ENCODE results near the gene EIF4A2.

Gene EIF4A2

DNA sequence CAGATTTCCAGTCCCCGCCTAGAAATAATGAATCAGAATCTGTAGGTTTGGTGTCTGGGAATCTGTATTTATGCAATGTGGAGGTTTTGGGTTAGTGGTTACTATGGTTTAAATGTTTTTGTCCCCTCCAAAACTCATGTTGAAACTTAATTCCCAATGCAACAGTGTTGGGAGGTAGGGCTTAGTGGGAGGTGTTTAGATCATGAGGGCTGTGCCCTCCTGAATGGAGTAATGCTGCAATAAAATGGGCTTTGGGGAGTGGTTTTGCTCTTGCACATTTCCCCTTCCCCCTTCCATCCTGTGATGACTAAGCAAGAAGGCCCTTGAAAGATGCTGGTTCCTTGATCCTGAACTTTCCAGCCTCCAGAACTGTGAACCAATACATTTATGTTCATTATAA lies 32.1 kb downstream of the EIF4A2 start:
- H3K9me3 ChIP-seq (ENCODE audit: control insufficient read depth, insufficient read depth, low read length), result no peaks in the 10 kb centered on the region
- no peak overlapping the region for H3K27ac ChIP-seq (ENCODE audit: low read depth, low read length)
- no peaks in the 10 kb centered on the region for H3K4me1 ChIP-seq (ENCODE audit: control insufficient read depth, low read length)
- no peaks in the 10 kb centered on the region for H3K79me2 ChIP-seq (ENCODE audit: control insufficient read depth, low read length)
- H3F3A ChIP-seq (ENCODE audit: control insufficient read depth, insufficient read depth), result no peaks in the 10 kb centered on the region
- H3K4me3 ChIP-seq (ENCODE audit: low read length), result no peak overlapping the region
- H3K9me2 ChIP-seq (replicated peaks; ENCODE audit: control insufficient read depth, low read length), result no peaks in the 10 kb centered on the region
- TF ChIP-seq EZH2phosphoT487 (IDR thresholded peaks at IDR 0.05; ENCODE audit: borderline replicate concordance, low read length), result no peak
- TF ChIP-seq, protein P1, sequence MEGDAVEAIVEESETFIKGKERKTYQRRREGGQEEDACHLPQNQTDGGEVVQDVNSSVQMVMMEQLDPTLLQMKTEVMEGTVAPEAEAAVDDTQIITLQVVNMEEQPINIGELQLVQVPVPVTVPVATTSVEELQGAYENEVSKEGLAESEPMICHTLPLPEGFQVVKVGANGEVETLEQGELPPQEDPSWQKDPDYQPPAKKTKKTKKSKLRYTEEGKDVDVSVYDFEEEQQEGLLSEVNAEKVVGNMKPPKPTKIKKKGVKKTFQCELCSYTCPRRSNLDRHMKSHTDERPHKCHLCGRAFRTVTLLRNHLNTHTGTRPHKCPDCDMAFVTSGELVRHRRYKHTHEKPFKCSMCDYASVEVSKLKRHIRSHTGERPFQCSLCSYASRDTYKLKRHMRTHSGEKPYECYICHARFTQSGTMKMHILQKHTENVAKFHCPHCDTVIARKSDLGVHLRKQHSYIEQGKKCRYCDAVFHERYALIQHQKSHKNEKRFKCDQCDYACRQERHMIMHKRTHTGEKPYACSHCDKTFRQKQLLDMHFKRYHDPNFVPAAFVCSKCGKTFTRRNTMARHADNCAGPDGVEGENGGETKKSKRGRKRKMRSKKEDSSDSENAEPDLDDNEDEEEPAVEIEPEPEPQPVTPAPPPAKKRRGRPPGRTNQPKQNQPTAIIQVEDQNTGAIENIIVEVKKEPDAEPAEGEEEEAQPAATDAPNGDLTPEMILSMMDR (IDR thresholded peaks at IDR 0.05; ENCODE audit: low read depth, low read length, poor library complexity, severe bottlenecking), result no peak
- H3K4me2 ChIP-seq (ENCODE audit: low read length), result no peak overlapping the region
- H4K20me1 ChIP-seq (ENCODE audit: control insufficient read depth, insufficient read depth, low read depth, low read length), result no peaks in the 10 kb centered on the region
- no peaks in the 10 kb centered on the region for H3K27me3 ChIP-seq (ENCODE audit: control insufficient read depth, low read length)
- no peaks in the 10 kb centered on the region for H3K36me3 ChIP-seq (ENCODE audit: control insufficient read depth, low read length)

DNA sequence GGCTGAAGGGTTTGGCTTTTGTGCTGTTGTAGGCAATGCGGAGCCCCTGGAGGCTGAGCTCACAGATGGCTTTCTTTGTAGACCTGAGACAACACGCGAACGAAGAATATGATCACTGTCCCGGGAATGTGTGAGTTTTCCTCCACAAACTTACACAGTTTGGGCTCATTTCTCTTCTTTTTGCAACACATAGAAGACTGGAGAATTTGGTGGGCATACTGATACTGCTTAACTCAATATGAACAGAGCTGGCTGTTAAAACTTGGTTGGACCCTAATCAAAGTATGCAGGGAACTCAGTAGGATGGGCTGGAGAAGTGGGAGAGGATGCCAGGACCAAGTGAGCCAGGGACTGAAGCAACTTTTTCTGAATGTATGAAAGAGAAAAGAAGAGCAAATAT lies 35.1 kb downstream of the EIF4A2 start:
- Histone ChIP-seq H3K4me1 (ENCODE audit: control insufficient read depth, low read length) (peaks cover 7% of the 10 kb centered on the region), H3K79me2 (ENCODE audit: control insufficient read depth, low read length) (no peaks in the 10 kb centered on the region), H3K27me3 (ENCODE audit: control insufficient read depth, low read length) (no peaks in the 10 kb centered on the region), H3K9me3 (ENCODE audit: control insufficient read depth, insufficient read depth, low read length) (no peaks in the 10 kb centered on the region), H3F3A (ENCODE audit: control insufficient read depth, insufficient read depth) (peaks cover 3% of the 10 kb centered on the region; the same call in 1 of the 2 replicates), H4K20me1 (ENCODE audit: control insufficient read depth, insufficient read depth, low read depth, low read length) (no peaks in the 10 kb centered on the region), H3K9me2 (replicated peaks; ENCODE audit: control insufficient read depth, low read length) (no peaks in the 10 kb centered on the region), H3K4me2 (ENCODE audit: low read length) (no peak overlapping the region), H3K27ac (ENCODE audit: low read depth, low read length) (no peak overlapping the region), H3K36me3 (ENCODE audit: control insufficient read depth, low read length) (no peaks in the 10 kb centered on the region), H3K4me3 (ENCODE audit: low read length) (no peak overlapping the region)
- TF ChIP-seq EZH2phosphoT487 (IDR thresholded peaks at IDR 0.05; ENCODE audit: borderline replicate concordance, low read length), result no peak
- TF ChIP-seq, protein P1 (IDR thresholded peaks at IDR 0.05; ENCODE audit: low read depth, low read length, poor library complexity, severe bottlenecking), result no peak

DNA sequence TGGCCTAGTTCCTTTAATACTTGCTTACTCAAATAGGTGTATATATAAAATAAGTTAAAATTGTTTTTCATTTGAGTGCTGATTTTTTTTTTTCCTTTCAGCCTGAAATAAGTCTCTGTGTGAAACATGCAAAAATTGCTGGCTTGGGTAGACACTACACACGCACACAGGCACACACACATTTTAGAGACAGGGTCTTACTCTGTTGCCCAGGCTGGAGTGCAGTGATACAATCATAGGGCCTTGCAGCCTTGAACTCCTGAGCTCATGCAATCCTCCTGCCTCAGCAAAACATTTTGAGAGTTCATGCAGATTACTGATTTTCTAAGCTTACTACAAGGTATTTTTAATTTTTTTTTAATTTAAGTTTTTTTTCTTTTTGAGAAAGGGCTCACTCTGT lies 35.6 kb downstream of the EIF4A2 start:
- Histone ChIP-seq H3F3A (ENCODE audit: control insufficient read depth, insufficient read depth) (peaks cover 6% of the 10 kb centered on the region; the same call in 1 of the 2 replicates), H3K79me2 (ENCODE audit: control insufficient read depth, low read length) (no peaks in the 10 kb centered on the region), H3K27me3 (ENCODE audit: control insufficient read depth, low read length) (no peaks in the 10 kb centered on the region), H3K9me2 (replicated peaks; ENCODE audit: control insufficient read depth, low read length) (no peaks in the 10 kb centered on the region), H3K27ac (ENCODE audit: low read depth, low read length) (no peak overlapping the region), H3K4me2 (ENCODE audit: low read length) (no peak overlapping the region), H3K4me1 (ENCODE audit: control insufficient read depth, low read length) (peaks cover 7% of the 10 kb centered on the region), H4K20me1 (ENCODE audit: control insufficient read depth, insufficient read depth, low read depth, low read length) (no peaks in the 10 kb centered on the region), H3K9me3 (ENCODE audit: control insufficient read depth, insufficient read depth, low read length) (no peaks in the 10 kb centered on the region), H3K36me3 (ENCODE audit: control insufficient read depth, low read length) (no peaks in the 10 kb centered on the region), H3K4me3 (ENCODE audit: low read length) (no peak overlapping the region)
- no peak for TF ChIP-seq EZH2phosphoT487 (IDR thresholded peaks at IDR 0.05; ENCODE audit: borderline replicate concordance, low read length)
- TF ChIP-seq, protein P1 (IDR thresholded peaks at IDR 0.05; ENCODE audit: low read depth, low read length, poor library complexity, severe bottlenecking), result no peak
